ENCODE measurements around the gene HOMER2. TPM values are rescaled to one million over a fixed set of nuclear protein-coding genes. Genes with fewer than 3 reads are reported as not detected.

HOMER2 gene
- total and polyA plus RNA-seq, 9 of the 15 experiments (the other 6 are each of a cell fraction or from before 2014, with no cell fraction given): 0.13 to 0.47 (median 0.29) TPM; not detected in 1

DNA sequence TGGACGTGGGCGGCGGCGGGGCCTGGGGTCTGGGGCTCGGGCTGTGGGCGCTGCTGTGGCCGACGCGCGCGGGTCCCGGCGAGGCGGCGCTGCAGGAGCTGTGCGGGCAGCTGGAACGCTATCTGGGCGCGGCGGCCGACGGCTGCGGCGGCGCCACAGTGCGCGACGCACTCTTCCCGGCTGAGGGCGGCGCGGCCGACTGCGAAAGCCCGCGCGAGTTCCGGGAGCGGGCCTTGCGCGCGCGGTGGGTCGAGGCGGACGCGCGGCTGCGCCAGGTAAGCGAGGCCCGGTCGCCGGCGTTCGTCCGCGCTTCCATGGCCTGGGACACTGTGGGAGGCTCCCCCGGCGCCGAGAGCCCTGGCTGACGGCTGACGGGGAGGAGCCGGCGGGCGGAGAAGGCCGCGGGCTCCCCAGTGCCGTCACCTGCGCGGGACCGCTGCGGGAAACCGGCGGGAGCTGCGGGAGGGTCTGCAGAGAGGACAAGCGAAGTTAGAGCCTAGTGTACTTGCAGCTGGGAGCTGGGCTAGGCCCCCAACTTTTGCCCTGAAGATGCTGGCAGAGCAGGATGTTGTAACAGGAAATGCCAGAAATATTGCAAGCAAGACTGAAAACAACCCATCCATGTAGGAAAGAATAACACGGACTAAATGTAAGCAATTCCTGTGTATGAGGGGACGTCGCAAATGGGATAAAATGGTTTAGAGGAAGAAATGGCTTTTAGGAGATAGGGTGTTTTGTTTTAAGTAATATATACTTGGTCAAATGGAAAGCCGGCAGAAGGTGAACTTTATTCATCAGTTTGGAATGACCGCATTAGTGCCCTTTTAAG, 142.2 kb downstream of the HOMER2 start (continued):
- TF ChIP-seq BDP1 (IDR thresholded peaks at IDR 0.05; ENCODE audit: insufficient read depth, insufficient read length): no peak
- no peak for TF ChIP-seq BRCA1 (IDR thresholded peaks at IDR 0.05)
- no peak for TF ChIP-seq BRCA1 (CRISPR knock-in tag; IDR thresholded peaks at IDR 0.05)
- TF ChIP-seq SMAD4 (CRISPR knock-in tag; conservative IDR thresholded peaks at IDR 0.05): no peak
- no peak for TF ChIP-seq KLF16 (IDR thresholded peaks at IDR 0.05)
- TF ChIP-seq, protein P1, sequence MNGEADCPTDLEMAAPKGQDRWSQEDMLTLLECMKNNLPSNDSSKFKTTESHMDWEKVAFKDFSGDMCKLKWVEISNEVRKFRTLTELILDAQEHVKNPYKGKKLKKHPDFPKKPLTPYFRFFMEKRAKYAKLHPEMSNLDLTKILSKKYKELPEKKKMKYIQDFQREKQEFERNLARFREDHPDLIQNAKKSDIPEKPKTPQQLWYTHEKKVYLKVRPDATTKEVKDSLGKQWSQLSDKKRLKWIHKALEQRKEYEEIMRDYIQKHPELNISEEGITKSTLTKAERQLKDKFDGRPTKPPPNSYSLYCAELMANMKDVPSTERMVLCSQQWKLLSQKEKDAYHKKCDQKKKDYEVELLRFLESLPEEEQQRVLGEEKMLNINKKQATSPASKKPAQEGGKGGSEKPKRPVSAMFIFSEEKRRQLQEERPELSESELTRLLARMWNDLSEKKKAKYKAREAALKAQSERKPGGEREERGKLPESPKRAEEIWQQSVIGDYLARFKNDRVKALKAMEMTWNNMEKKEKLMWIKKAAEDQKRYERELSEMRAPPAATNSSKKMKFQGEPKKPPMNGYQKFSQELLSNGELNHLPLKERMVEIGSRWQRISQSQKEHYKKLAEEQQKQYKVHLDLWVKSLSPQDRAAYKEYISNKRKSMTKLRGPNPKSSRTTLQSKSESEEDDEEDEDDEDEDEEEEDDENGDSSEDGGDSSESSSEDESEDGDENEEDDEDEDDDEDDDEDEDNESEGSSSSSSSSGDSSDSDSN (IDR thresholded peaks at IDR 0.05; ENCODE audit: borderline replicate concordance in 1 of 2, low read depth in 2 of 2, low read length in 2 of 2): peak; percentile 81 to 88; a peak in 2 of 4 replicates
- no peak for TF ChIP-seq CBX2 (IDR thresholded peaks at IDR 0.05; ENCODE audit: insufficient read depth, low read length, poor library complexity, severe bottlenecking)
- TF ChIP-seq ZNF175 (CRISPR knock-in tag; IDR thresholded peaks at IDR 0.05; ENCODE audit: low read depth): no peak
- TF ChIP-seq MYNN (IDR thresholded peaks at IDR 0.05): no peak
- no peak for TF ChIP-seq MYNN (CRISPR knock-in tag; IDR thresholded peaks at IDR 0.05)
- TF ChIP-seq ZBTB8A (IDR thresholded peaks at IDR 0.05; ENCODE audit: partially characterized antibody): no peak
- TF ChIP-seq RBM34 (IDR thresholded peaks at IDR 0.05; ENCODE audit: borderline replicate concordance, insufficient read depth, low read length): 0 out of 2 replicates have a peak, but pooled peaks have one; percentile 22
- TF ChIP-seq JUN (IDR thresholded peaks at IDR 0.05; ENCODE audit: borderline replicate concordance, low read depth, low read length): no peak
- TF ChIP-seq JUN (CRISPR knock-in tag; IDR thresholded peaks at IDR 0.05; ENCODE audit: borderline replicate concordance): no peak
- TF ChIP-seq, protein P2, sequence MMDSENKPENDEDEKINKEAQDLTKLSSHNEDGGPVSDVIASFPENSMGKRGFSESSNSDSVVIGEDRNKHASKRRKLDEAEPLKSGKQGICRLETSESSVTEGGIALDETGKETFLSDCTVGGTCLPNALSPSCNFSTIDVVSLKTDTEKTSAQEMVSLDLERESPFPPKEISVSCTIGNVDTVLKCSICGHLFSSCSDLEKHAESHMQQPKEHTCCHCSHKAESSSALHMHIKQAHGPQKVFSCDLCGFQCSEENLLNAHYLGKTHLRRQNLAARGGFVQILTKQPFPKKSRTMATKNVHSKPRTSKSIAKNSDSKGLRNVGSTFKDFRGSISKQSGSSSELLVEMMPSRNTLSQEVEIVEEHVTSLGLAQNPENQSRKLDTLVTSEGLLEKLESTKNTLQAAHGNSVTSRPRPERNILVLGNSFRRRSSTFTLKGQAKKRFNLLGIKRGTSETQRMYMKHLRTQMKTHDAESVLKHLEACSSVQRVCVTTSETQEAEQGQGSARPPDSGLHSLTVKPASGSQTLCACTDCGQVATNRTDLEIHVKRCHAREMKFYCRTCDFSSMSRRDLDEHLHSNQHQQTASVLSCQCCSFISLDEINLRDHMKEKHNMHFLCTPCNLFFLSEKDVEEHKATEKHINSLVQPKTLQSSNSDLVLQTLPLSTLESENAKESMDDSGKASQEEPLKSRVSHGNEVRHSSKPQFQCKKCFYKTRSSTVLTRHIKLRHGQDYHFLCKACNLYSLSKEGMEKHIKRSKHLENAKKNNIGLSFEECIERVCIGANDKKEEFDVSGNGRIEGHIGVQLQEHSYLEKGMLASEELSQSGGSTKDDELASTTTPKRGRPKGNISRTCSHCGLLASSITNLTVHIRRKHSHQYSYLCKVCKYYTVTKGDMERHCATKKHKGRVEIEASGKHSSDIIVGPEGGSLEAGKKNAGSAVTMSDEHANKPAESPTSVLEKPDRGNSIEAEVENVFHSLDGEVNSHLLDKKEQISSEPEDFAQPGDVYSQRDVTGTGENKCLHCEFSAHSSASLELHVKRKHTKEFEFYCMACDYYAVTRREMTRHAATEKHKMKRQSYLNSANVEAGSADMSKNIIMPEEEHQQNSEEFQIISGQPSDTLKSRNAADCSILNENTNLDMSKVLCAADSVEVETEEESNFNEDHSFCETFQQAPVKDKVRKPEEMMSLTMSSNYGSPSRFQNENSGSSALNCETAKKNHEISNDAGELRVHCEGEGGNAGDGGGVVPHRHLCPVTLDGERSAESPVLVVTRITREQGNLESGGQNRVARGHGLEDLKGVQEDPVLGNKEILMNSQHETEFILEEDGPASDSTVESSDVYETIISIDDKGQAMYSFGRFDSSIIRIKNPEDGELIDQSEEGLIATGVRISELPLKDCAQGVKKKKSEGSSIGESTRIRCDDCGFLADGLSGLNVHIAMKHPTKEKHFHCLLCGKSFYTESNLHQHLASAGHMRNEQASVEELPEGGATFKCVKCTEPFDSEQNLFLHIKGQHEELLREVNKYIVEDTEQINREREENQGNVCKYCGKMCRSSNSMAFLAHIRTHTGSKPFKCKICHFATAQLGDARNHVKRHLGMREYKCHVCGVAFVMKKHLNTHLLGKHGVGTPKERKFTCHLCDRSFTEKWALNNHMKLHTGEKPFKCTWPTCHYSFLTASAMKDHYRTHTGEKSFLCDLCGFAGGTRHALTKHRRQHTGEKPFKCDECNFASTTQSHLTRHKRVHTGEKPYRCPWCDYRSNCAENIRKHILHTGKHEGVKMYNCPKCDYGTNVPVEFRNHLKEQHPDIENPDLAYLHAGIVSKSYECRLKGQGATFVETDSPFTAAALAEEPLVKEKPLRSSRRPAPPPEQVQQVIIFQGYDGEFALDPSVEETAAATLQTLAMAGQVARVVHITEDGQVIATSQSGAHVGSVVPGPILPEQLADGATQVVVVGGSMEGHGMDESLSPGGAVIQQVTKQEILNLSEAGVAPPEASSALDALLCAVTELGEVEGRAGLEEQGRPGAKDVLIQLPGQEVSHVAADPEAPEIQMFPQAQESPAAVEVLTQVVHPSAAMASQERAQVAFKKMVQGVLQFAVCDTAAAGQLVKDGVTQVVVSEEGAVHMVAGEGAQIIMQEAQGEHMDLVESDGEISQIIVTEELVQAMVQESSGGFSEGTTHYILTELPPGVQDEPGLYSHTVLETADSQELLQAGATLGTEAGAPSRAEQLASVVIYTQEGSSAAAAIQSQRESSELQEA (IDR thresholded peaks at IDR 0.05; ENCODE audit: low read depth): no peak
- TF ChIP-seq DDX20 (tag; IDR thresholded peaks at IDR 0.05; ENCODE audit: low read depth): no peak
- TF ChIP-seq ZNF431 (CRISPR knock-in tag; IDR thresholded peaks at IDR 0.05): no peak

Data from K562 (cell line).